SK-N-DZ (cell line): ENCODE measurements around the gene CSHL1.
A peak's percentile ranks its signal among the peaks of the same experiment; 100 is the strongest.
"Not testable (repeated sequence)": the region's sequence is repeated elsewhere in the genome, so short reads cannot be mapped to it uniquely, and the experiment has no call there.

Source experiments
- DNase-seq: peaks from one replicate; pipeline ENCODE4 v3.0.0-alpha.2; 2015; ENCODE audit warnings: low spot score

Gene CSHL1

GRCh38 chr17:63918789-63919305, 7.8 kb upstream of the CSHL1 start, which contains the start of gene GH1:
Gene GH1, minus strand, starts transcription at chr17:63918839. Its CDS starts 63 bp downstream, at chr17:63918776.
- DNase-seq: not testable (repeated sequence)

GRCh38 chr17:63918305-63918704, 7.2 kb upstream of the CSHL1 start:
- no peak for DNase-seq

GRCh38 chr17:63917646-63918045, 6.6 kb upstream of the CSHL1 start:
- DNase-seq: no peak

- DNase-seq: not testable (repeated sequence)
Observed at GRCh38 chr17:63917206-63917605, 6.1 kb upstream of the CSHL1 start.

- DNase-seq: no peak
Observed at GRCh38 chr17:63916566-63917185, 5.6 kb upstream of the CSHL1 start.

GRCh38 chr17:63915753-63916152, 4.7 kb upstream of the CSHL1 start:
- DNase-seq: not testable (repeated sequence)

- DNase-seq: no peak
Observed at GRCh38 chr17:63914471-63914870, 3.4 kb upstream of the CSHL1 start.

GRCh38 chr17:63911657-63912100, 621 bp upstream of the CSHL1 start:
- peak; percentile 46 for DNase-seq

GRCh38 chr17:63910096-63910495, 962 bp downstream of the CSHL1 start:
- no peak for DNase-seq

GRCh38 chr17:63909586-63909985, 1.5 kb downstream of the CSHL1 start:
- DNase-seq: not testable (repeated sequence)

- not testable (repeated sequence) for DNase-seq
Observed at GRCh38 chr17:63907161-63907778, 3.8 kb downstream of the CSHL1 start.

- DNase-seq: not testable (repeated sequence)
Observed at GRCh38 chr17:63904796-63905195, 6.3 kb downstream of the CSHL1 start.

- not testable (repeated sequence) for DNase-seq
Observed at GRCh38 chr17:63903787-63904201, 7.3 kb downstream of the CSHL1 start.

- not testable (repeated sequence) for DNase-seq
Observed at GRCh38 chr17:63901971-63902370, 9.1 kb downstream of the CSHL1 start.

- not testable (repeated sequence) for DNase-seq
Observed at GRCh38 chr17:63898899-63899798, 11.9 kb downstream of the CSHL1 start.

GRCh38 chr17:63896524-63897354, 14.3 kb downstream of the CSHL1 start, which contains the start of gene CSH1:
Gene CSH1, minus strand, starts transcription at chr17:63896574. Its CDS starts 63 bp downstream, at chr17:63896511.
- DNase-seq: not testable (repeated sequence)

- not testable (repeated sequence) for DNase-seq
Observed at GRCh38 chr17:63894821-63895220, 16.2 kb downstream of the CSHL1 start.

GRCh38 chr17:63894021-63894420, 17.0 kb downstream of the CSHL1 start:
- not testable (repeated sequence) for DNase-seq

- not testable (repeated sequence) for DNase-seq
Observed at GRCh38 chr17:63892316-63893037, 18.6 kb downstream of the CSHL1 start.
